Measurements from ENCODE around the gene DST.

The DST gene

GRCh38 chr6:56430629-56431600 lies 211.8 kb downstream of the DST start:
- no peak for DNase-seq

- DNase-seq = no peak
Observed at GRCh38 chr6:56424542-56425083, 218.1 kb downstream of the DST start.

- no peak for DNase-seq
Observed at GRCh38 chr6:56424064-56424463, 218.6 kb downstream of the DST start.

- no peak for DNase-seq
Observed at GRCh38 chr6:56420296-56420695, 222.4 kb downstream of the DST start.

- no peak for DNase-seq
Observed at GRCh38 chr6:56419191-56419590, 223.5 kb downstream of the DST start.

GRCh38 chr6:56417823-56418222 lies 224.9 kb downstream of the DST start:
- no peak for DNase-seq

GRCh38 chr6:56416247-56416646 lies 226.4 kb downstream of the DST start:
- DNase-seq = no peak

GRCh38 chr6:56408976-56409375 lies 233.7 kb downstream of the DST start:
- DNase-seq = no peak

Data from GOT3 (cell line).